ENCODE measurements around the gene NF1. TPM values are rescaled to one million over a fixed set of nuclear protein-coding genes. Genes with fewer than 3 reads are reported as not detected.

Gene NF1
- total RNA-seq, 4 donors from 2014 or later, result 34.8 to 106 (median 59.2) TPM

DNA sequence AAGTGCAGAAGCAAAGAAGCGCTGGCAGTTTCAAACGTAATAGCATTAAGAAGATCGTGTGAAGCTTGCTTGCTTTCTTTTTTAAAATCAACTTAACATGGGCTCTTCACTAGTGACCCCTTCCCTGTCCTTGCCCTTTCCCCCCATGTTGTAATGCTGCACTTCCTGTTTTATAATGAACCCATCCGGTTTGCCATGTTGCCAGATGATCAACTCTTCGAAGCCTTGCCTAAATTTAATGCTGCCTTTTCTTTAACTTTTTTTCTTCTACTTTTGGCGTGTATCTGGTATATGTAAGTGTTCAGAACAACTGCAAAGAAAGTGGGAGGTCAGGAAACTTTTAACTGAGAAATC lies 279.3 kb downstream of the NF1 start:
- H3K9me3 ChIP-seq, result no peaks in the 10 kb centered on the region
- 84 to 87% methylated on average over 6 of the region's 6 CpGs for WGBS, 2 donors (ENCODE audit: low coverage in 1 of 2)
- peaks cover 0 to 5% (median 0%) of the 10 kb centered on the region in 4 donors for H3K4me1 ChIP-seq
- in situ Hi-C loops (cut with MboI; ENCODE audit: low pct_ligation_motif_present in 1 of 4, low pct_unique_long_range_greater_than_20kb in 1 of 4, low sequenced_read_pairs in 3 of 4) (no loop called here), intact Hi-C loops (cut with DNase I; ENCODE audit: low total_unique reads) (no loop called here)
- H3K4me3 ChIP-seq, result no peak overlapping the region
- peaks cover 0 to 9% (median 3%) of the 10 kb centered on the region in 4 donors for H3K36me3 ChIP-seq
- no peak overlapping the region for H3K27ac ChIP-seq
- H3K27me3 ChIP-seq, result no peaks in the 10 kb centered on the region
- TF ChIP-seq EP300 (IDR thresholded peaks at IDR 0.05; ENCODE audit: low read depth) (no peak), POLR2AphosphoS5 (IDR thresholded peaks at IDR 0.05) (no peak), POLR2A (IDR thresholded peaks at IDR 0.05) (no peak)
- TF ChIP-seq, protein P1, sequence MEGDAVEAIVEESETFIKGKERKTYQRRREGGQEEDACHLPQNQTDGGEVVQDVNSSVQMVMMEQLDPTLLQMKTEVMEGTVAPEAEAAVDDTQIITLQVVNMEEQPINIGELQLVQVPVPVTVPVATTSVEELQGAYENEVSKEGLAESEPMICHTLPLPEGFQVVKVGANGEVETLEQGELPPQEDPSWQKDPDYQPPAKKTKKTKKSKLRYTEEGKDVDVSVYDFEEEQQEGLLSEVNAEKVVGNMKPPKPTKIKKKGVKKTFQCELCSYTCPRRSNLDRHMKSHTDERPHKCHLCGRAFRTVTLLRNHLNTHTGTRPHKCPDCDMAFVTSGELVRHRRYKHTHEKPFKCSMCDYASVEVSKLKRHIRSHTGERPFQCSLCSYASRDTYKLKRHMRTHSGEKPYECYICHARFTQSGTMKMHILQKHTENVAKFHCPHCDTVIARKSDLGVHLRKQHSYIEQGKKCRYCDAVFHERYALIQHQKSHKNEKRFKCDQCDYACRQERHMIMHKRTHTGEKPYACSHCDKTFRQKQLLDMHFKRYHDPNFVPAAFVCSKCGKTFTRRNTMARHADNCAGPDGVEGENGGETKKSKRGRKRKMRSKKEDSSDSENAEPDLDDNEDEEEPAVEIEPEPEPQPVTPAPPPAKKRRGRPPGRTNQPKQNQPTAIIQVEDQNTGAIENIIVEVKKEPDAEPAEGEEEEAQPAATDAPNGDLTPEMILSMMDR (IDR thresholded peaks at IDR 0.05), result no peak
- DNase-seq, result no peak

DNA sequence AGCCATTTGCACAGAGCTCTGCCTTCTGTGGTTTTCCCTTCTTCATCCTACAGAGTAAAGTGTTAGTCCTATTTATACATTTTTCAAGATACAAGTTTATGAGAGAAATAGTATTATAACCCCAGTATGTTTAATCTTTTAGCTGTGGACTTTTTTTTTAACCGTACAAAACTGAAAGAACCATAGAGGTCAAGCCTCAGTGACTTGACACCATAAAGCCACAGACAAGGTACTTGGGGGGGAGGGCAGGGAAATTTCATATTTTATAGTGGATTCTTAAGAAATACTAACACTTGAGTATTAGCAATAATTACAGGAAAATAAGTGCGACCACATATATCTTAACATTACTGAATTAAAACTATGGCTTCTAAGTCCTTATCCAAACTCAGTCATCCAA lies 279.7 kb downstream of the NF1 start:
- H3K4me1 ChIP-seq, result peaks cover 0 to 5% (median 0%) of the 10 kb centered on the region in 4 donors
- H3K27ac ChIP-seq, result no peak overlapping the region
- no peak for TF ChIP-seq POLR2AphosphoS5 (IDR thresholded peaks at IDR 0.05)
- no peak for TF ChIP-seq POLR2A (IDR thresholded peaks at IDR 0.05)
- TF ChIP-seq, protein P1 (IDR thresholded peaks at IDR 0.05), result no peak
- TF ChIP-seq EP300 (IDR thresholded peaks at IDR 0.05; ENCODE audit: low read depth), result no peak
- in situ Hi-C loops (cut with MboI; ENCODE audit: low pct_ligation_motif_present in 1 of 4, low pct_unique_long_range_greater_than_20kb in 1 of 4, low sequenced_read_pairs in 3 of 4), result no loop called here
- no peaks in the 10 kb centered on the region for H3K27me3 ChIP-seq
- 90 to 92% methylated on average over 2 of the region's 2 CpGs for WGBS, 2 donors (ENCODE audit: low coverage in 1 of 2)
- no peaks in the 10 kb centered on the region for H3K9me3 ChIP-seq
- intact Hi-C loops (cut with DNase I; ENCODE audit: low total_unique reads), result no loop called here
- H3K4me3 ChIP-seq, result no peak overlapping the region
- no peak for DNase-seq
- H3K36me3 ChIP-seq, result peaks cover 0 to 9% (median 3%) of the 10 kb centered on the region in 4 donors

DNA sequence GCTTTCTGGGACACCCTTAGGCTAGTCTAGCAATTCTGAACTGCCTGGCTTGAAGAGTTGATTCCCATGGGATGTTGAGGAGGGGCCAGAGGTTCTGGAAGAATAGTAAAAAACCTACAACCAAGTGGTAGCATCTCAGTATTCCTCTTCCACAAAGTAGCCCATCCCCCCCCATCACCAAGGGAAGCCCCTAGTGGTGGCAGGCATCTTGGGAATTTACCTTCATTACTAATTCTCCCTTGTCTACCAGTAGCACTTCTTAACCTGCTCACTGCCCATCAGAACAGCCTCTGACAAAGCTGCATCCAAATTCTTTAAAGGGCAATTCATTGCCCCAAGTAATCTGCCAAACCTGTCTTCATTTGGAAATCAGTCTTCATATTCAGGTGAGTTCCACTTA lies 283.9 kb downstream of the NF1 start:
- Histone ChIP-seq H3K36me3 (peaks cover 0 to 9% (median 2%) of the 10 kb centered on the region in 4 donors), H3K4me1 (no peaks in the 10 kb centered on the region), H3K9me3 (no peaks in the 10 kb centered on the region), H3K4me3 (no peak overlapping the region), H3K27me3 (no peaks in the 10 kb centered on the region), H3K27ac (no peak overlapping the region)
- TF ChIP-seq EP300 (IDR thresholded peaks at IDR 0.05; ENCODE audit: low read depth) (no peak), POLR2AphosphoS5 (IDR thresholded peaks at IDR 0.05) (no peak), POLR2A (IDR thresholded peaks at IDR 0.05) (no peak)
- TF ChIP-seq, protein P1 (IDR thresholded peaks at IDR 0.05), result no peak
- in situ Hi-C loops (cut with MboI; ENCODE audit: low pct_ligation_motif_present in 1 of 4, low pct_unique_long_range_greater_than_20kb in 1 of 4, low sequenced_read_pairs in 3 of 4), result no loop called here
- DNase-seq, result no peak
- intact Hi-C loops (cut with DNase I; ENCODE audit: low total_unique reads), result no loop called here

DNA sequence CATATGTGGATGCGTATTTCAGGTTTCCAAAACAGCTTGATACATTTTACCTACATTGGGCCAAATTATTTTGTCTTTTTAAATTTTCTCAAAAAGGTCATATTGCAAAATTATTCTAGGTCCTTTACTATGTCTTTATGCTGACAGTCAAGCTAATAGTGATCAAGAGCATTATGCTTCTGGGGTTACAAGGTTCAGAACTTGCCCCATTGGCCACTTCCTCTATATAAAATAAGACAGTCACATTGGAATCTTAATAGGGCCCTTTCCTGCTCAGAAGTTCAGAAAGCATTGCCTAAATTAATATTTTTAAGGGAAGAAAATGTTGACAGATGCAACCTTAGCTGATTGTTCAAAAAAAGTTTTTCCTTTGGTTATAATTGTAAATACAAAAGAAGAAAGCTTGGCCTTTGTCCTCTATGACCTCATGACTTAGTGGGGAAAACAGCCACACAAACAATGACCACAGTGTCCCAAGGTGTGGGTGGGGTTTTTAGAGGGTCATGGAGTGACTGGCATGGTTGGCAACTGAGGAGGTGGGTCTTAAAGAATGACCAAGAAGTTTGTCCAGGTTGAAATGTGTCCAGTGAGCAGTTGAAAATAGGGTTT lies 284.9 kb downstream of the NF1 start:
- H3K9me3 ChIP-seq, result no peaks in the 10 kb centered on the region
- in situ Hi-C loops (cut with MboI; ENCODE audit: low pct_ligation_motif_present in 1 of 4, low pct_unique_long_range_greater_than_20kb in 1 of 4, low sequenced_read_pairs in 3 of 4), result no loop called here
- H3K4me1 ChIP-seq, result no peaks in the 10 kb centered on the region
- no peak for DNase-seq
- H3K4me3 ChIP-seq, result no peak overlapping the region
- peaks cover 0 to 9% (median 2%) of the 10 kb centered on the region in 4 donors for H3K36me3 ChIP-seq
- WGBS, 2 donors (ENCODE audit: low coverage in 1 of 2), result 91 to 100% methylated on average over 1 of the region's 1 CpG
- H3K27me3 ChIP-seq, result no peaks in the 10 kb centered on the region
- intact Hi-C loops (cut with DNase I; ENCODE audit: low total_unique reads), result no loop called here
- TF ChIP-seq POLR2AphosphoS5 (IDR thresholded peaks at IDR 0.05), result no peak
- no peak for TF ChIP-seq EP300 (IDR thresholded peaks at IDR 0.05; ENCODE audit: low read depth)
- TF ChIP-seq, protein P1 (IDR thresholded peaks at IDR 0.05), result no peak
- no peak for TF ChIP-seq POLR2A (IDR thresholded peaks at IDR 0.05)
- no peak overlapping the region for H3K27ac ChIP-seq
